ENCODE data around the gene BRINP2.

Gene BRINP2

GRCh38 chr1:177170756-177171535 is at the start of gene BRINP2:
Gene BRINP2, plus strand, starts transcription at chr1:177170958. Its CDS starts 58,919 bp downstream, at chr1:177229877.
- DNase-seq (ENCODE audit: low spot score): no peak

GRCh38 chr1:177122461-177123251 is 48.1 kb upstream of the BRINP2 start:
- no peak for DNase-seq (ENCODE audit: low spot score)

GRCh38 chr1:177124577-177125278 is 46.0 kb upstream of the BRINP2 start:
- DNase-seq (ENCODE audit: low spot score): no peak

GRCh38 chr1:177126267-177126666 is 44.5 kb upstream of the BRINP2 start:
- DNase-seq (ENCODE audit: low spot score): no peak

GRCh38 chr1:177128665-177129281 is 42.0 kb upstream of the BRINP2 start:
- DNase-seq (ENCODE audit: low spot score): no peak

GRCh38 chr1:177130451-177130945 is 40.3 kb upstream of the BRINP2 start:
- no peak for DNase-seq (ENCODE audit: low spot score)

GRCh38 chr1:177131723-177132122 is 39.0 kb upstream of the BRINP2 start:
- no peak for DNase-seq (ENCODE audit: low spot score)

- DNase-seq (ENCODE audit: low spot score): no peak
Observed at GRCh38 chr1:177132141-177132540, 38.6 kb upstream of the BRINP2 start.

GRCh38 chr1:177133977-177134538 is 36.7 kb upstream of the BRINP2 start:
- no peak for DNase-seq (ENCODE audit: low spot score)

GRCh38 chr1:177135250-177135649 is 35.5 kb upstream of the BRINP2 start:
- DNase-seq (ENCODE audit: low spot score): no peak

GRCh38 chr1:177137814-177138213 is 32.9 kb upstream of the BRINP2 start:
- no peak for DNase-seq (ENCODE audit: low spot score)

GRCh38 chr1:177138347-177138746 is 32.4 kb upstream of the BRINP2 start:
- DNase-seq (ENCODE audit: low spot score): no peak

GRCh38 chr1:177142010-177142409 is 28.7 kb upstream of the BRINP2 start:
- no peak for DNase-seq (ENCODE audit: low spot score)

- DNase-seq (ENCODE audit: low spot score): no peak
Observed at GRCh38 chr1:177142791-177143271, 27.9 kb upstream of the BRINP2 start.

GRCh38 chr1:177145106-177146070 is 25.4 kb upstream of the BRINP2 start:
- no peak for DNase-seq (ENCODE audit: low spot score)

GRCh38 chr1:177146499-177146898 is 24.3 kb upstream of the BRINP2 start:
- DNase-seq (ENCODE audit: low spot score): no peak

GRCh38 chr1:177162243-177162642 is 8.5 kb upstream of the BRINP2 start:
- DNase-seq (ENCODE audit: low spot score): no peak

- no peak for DNase-seq (ENCODE audit: low spot score)
Observed at GRCh38 chr1:177163844-177164379, 6.8 kb upstream of the BRINP2 start.

- no peak for DNase-seq (ENCODE audit: low spot score)
Observed at GRCh38 chr1:177164380-177165068, 6.2 kb upstream of the BRINP2 start, which contains the start of gene ASTN1. Gene ASTN1, minus strand, starts transcription at chr1:177164712. Its CDS starts 36 bp downstream, at chr1:177164676.
